Smooth muscle cell (in vitro differentiated cells): Measurements from ENCODE around the gene THBS2. TPM values are rescaled to one million over a fixed set of nuclear protein-coding genes. Genes with fewer than 3 reads are reported as not detected.

Experiments
- DNase-seq: peaks from one replicate; lab custom pipeline; 2025; ENCODE audit not compliant: unreplicated experiment; lab: John Stamatoyannopoulos, UW
- H2AFZ ChIP-seq: fragments of 200-600 bp; sonication (generic); 2 replicates; pipeline ENCODE4 v1.6.0; 2016; ENCODE audit warnings: antibody characterized with exemption, low read depth, mild to moderate bottlenecking
- H3F3A ChIP-seq: fragments of 200-600 bp; sonication (generic); 2 replicates; pipeline ENCODE4 v1.6.0; 2017; ENCODE audit warnings: antibody characterized with exemption, low read depth
- H3K27ac ChIP-seq: fragments of 200-600 bp; sonication (generic); 2 replicates; pipeline ENCODE4 v1.5.1; 2016; ENCODE audit warnings: low read depth, mild to moderate bottlenecking
- H3K27me3 ChIP-seq: fragments of 200-600 bp; sonication (generic); 2 replicates; pipeline ENCODE4 v1.6.1; 2016; ENCODE audit warnings: low read depth, mild to moderate bottlenecking
- H3K36me3 ChIP-seq: fragments of 200-600 bp; sonication (generic); 2 replicates; pipeline ENCODE4 v1.5.1; 2016; ENCODE audit warnings: low read depth
- H3K4me1 ChIP-seq: fragments of 200-600 bp; sonication (generic); 2 replicates; pipeline ENCODE4 v1.5.1; 2016; ENCODE audit warnings: low read depth
- H3K4me2 ChIP-seq: fragments of 200-600 bp; sonication (generic); 2 replicates; pipeline ENCODE4 v1.6.0; 2016; ENCODE audit warnings: mild to moderate bottlenecking
- H3K4me3 ChIP-seq: fragments of 200-600 bp; sonication (generic); 2 replicates; pipeline ENCODE4 v1.5.1; 2016; ENCODE audit warnings: mild to moderate bottlenecking
- H3K79me2 ChIP-seq: fragments of 200-600 bp; sonication (generic); 2 replicates; pipeline ENCODE4 v1.6.0; 2016; ENCODE audit warnings: low read depth, mild to moderate bottlenecking
- H3K9ac ChIP-seq: fragments of 200-600 bp; sonication (generic); 2 replicates; pipeline ENCODE4 v1.6.0; 2016; ENCODE audit warnings: low read depth
- H3K9me3 ChIP-seq: fragments of 200-600 bp; sonication (generic); replicated peaks from 2 replicates; pipeline ENCODE4 v1.5.1; 2016; ENCODE audit warnings: low read depth
- H4K20me1 ChIP-seq: fragments of 200-600 bp; sonication (generic); 2 replicates; pipeline ENCODE4 v1.6.0; 2016; ENCODE audit warnings: low read depth
- WGBS: methylation state at CpG from one replicate; pipeline ENCODE4 v1.1.7; 2016; ENCODE audit warnings: low lambda C conversion rate; 5-methylcytosine and 5-hydroxymethylcytosine counted together
- polyA plus RNA-seq: library from polyadenylated mRNA; unstranded; fragments of >200 nt; fragmentation: Nextera tagmentation; extraction: Ambion mirVana; gene quantifications from 2 replicates; pipeline ENCODE4 v1.2.1, GENCODE V29; 2016
- total RNA-seq: library from RNA; depleted of rRNA; stranded (reverse); fragments of >200 nt; gene quantifications from 2 replicates; pipeline ENCODE4 v1.2.3, GENCODE V29; 2014
- TF ChIP-seq, protein P1 (sequence below): fragments of 200-600 bp; sonication (generic); IDR thresholded peaks from 2 replicates; pipeline ENCODE4 v1.5.1; 2017; ENCODE audit warnings: borderline replicate concordance, mild to moderate bottlenecking, antibody characterized with exemption; ENCODE audit not compliant: insufficient read depth, poor library complexity, severe bottlenecking

The THBS2 gene
- total and polyA plus RNA-seq, 2 experiments from 2014 or later: 10.1 to 13.9 TPM

DNA sequence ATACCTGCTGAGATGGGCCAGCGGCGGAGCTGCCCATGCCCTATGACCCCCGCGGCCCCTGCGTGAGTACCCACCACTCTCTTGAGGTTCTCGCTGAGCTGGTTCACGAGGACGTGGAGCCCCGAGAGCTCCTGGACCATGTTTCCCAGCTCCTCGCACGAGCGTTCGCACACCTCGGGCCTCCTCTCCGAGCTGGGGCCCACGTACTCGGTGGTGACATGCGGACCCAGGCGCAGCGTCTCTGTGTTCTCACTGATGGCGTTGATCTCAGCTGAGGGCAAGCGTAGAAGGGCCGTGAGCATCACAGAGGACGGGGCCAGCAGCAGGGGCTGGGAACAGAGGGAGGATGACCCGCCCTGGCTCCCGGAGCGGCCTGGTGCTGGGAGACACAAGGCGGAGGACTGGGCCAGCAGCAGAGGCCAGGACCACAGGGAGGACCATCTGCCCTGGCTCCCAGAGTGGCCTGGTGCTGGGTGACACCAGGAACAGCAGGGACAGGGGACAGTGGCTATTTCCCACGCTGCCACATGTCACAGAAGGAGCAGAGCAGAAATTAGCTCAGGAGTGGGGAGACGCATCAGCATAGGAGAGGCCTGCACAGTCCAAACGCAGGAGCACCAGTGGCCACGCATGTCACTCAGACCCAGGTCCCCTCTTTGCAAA lies 11.8 kb downstream of the THBS2 start:
- no peak overlapping the region for H3K4me2 ChIP-seq
- H3K9ac ChIP-seq: no peak overlapping the region
- TF ChIP-seq, protein P1, sequence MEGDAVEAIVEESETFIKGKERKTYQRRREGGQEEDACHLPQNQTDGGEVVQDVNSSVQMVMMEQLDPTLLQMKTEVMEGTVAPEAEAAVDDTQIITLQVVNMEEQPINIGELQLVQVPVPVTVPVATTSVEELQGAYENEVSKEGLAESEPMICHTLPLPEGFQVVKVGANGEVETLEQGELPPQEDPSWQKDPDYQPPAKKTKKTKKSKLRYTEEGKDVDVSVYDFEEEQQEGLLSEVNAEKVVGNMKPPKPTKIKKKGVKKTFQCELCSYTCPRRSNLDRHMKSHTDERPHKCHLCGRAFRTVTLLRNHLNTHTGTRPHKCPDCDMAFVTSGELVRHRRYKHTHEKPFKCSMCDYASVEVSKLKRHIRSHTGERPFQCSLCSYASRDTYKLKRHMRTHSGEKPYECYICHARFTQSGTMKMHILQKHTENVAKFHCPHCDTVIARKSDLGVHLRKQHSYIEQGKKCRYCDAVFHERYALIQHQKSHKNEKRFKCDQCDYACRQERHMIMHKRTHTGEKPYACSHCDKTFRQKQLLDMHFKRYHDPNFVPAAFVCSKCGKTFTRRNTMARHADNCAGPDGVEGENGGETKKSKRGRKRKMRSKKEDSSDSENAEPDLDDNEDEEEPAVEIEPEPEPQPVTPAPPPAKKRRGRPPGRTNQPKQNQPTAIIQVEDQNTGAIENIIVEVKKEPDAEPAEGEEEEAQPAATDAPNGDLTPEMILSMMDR: no peak
- no peaks in the 10 kb centered on the region for H3K36me3 ChIP-seq
- DNase-seq: no peak
- H3K79me2 ChIP-seq: no peaks in the 10 kb centered on the region
- no peak overlapping the region for H3K4me3 ChIP-seq
- no peaks in the 10 kb centered on the region for H3K4me1 ChIP-seq
- WGBS: 93% methylated on average over 32 of the region's 32 CpGs
- H2AFZ ChIP-seq: no peak overlapping the region
- no peaks in the 10 kb centered on the region for H3K27me3 ChIP-seq
- no peaks in the 10 kb centered on the region for H4K20me1 ChIP-seq
- H3K9me3 ChIP-seq: no peaks in the 10 kb centered on the region
- H3F3A ChIP-seq: no peaks in the 10 kb centered on the region
- H3K27ac ChIP-seq: no peak overlapping the region

DNA sequence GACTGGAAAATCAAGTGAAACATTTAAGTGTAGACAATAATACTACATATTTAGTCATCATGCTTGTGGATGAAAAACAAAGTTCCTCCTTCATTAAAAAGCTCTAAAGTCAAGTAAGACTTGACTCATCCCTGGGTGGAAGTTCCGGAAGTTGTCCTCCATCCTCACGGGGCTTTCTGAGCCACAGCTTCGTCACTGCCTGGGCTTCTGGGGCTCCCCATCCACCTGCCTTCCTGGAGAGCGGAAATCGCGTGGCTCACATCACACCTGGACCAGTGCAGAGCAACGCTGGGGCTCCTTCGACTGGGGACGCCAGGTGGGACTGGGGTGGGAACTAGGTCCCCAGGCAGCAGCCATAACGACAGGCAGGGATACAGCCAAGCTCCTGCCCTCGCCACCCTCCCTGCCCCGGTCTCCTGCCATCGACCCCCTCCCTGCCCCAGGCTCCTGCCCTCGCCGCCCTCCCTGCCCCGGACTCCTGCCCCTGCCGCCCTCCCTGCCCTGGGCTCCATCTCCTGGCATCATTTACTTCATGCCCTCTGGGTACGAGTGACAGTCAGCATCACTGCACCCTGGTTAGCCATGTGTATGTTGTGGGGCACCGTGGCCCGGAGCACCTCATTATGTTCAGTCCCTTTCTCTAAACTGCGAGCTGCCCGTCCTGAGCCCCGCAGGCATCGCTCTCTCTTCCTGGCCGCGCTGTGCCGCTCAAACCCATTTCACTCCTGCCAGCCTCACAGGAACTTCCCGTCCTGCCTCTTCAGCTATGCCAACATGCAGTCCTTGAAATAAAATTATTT lies 12.9 kb downstream of the THBS2 start:
- Histone ChIP-seq H3K4me1 (no peaks in the 10 kb centered on the region), H3K4me2 (no peak overlapping the region), H3K27ac (no peak overlapping the region), H3K27me3 (no peaks in the 10 kb centered on the region), H3K9me3 (no peaks in the 10 kb centered on the region), H3K79me2 (no peaks in the 10 kb centered on the region), H2AFZ (no peak overlapping the region), H3F3A (no peaks in the 10 kb centered on the region), H3K9ac (no peak overlapping the region), H4K20me1 (no peaks in the 10 kb centered on the region), H3K36me3 (no peaks in the 10 kb centered on the region), H3K4me3 (no peak overlapping the region)
- no peak for DNase-seq
- TF ChIP-seq, protein P1: no peak
- 98% methylated on average over 21 of the region's 28 CpGs for whole genome bisulfite sequencing

DNA sequence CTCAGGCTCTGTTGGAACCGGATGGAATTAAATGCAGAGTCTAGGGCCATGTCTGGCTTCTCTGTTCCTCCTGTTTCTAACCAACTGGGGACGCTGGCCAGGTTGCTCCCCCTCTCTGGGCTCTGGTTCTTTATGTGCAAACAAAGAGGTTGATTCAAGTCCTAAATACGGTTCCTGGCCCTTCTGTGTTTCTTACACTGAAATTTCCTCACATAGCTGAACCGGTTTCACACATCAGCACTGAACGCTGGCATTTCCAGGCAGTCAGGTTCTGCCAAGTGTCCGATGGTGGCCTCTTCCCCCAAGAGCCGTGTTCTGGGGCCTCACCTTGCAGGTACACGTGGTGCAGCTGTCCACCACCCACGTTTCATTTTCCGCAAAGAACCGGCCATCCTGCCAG lies 13.5 kb downstream of the THBS2 start:
- Histone ChIP-seq H3F3A (no peaks in the 10 kb centered on the region), H3K9ac (no peak overlapping the region), H3K4me2 (no peak overlapping the region), H3K36me3 (no peaks in the 10 kb centered on the region), H3K4me1 (no peaks in the 10 kb centered on the region), H3K9me3 (no peaks in the 10 kb centered on the region), H4K20me1 (no peaks in the 10 kb centered on the region), H3K27me3 (no peaks in the 10 kb centered on the region), H3K27ac (no peak overlapping the region), H3K4me3 (no peak overlapping the region), H2AFZ (no peak overlapping the region), H3K79me2 (no peaks in the 10 kb centered on the region)
- TF ChIP-seq, protein P1: no peak
- no peak for DNase-seq
- 81% methylated on average over 11 of the region's 11 CpGs for WGBS
